Activated CD8-positive, alpha-beta T cell treated with anti-CD3 and anti-CD28 coated beads for 36 hours (primary cell): Measurements from ENCODE around the gene UGT1A3. TPM values are rescaled to one million over a fixed set of nuclear protein-coding genes. Genes with fewer than 3 reads are reported as not detected.
"Not testable (repeated sequence)": the region's sequence is repeated elsewhere in the genome, so short reads cannot be mapped to it uniquely, and the experiment has no call there.

Source experiments
- ATAC-seq: fragments of 200-7000 bp; cut with Tn5 transposase; one replicate; pipeline ENCODE4 v1.10.0; 2021; ENCODE audit warnings: mild to moderate bottlenecking, moderate library complexity
- CTCF ChIA-PET: fragments of 350-600 bp; sonication (Branson Sonifier 250); formaldehyde crosslinking; loops from one replicate; lab custom pipeline; 2021; ENCODE audit warnings: antibody characterized with exemption; lab: Charles Lee
- POLR2A ChIA-PET: fragments of 350-600 bp; sonication (Branson Sonifier 250); formaldehyde crosslinking; loops from one replicate; lab custom pipeline; 2021; ENCODE audit warnings: antibody characterized with exemption; lab: Charles Lee
- DNase-seq: peaks from one replicate; pipeline ENCODE4 v3.0.0-alpha.2; 2020
- H3K27ac Mint-ChIP-seq: one replicate; pipeline ENCODE4 v1.8.0; 2021; ENCODE audit warnings: mild to moderate bottlenecking, mixed read lengths
- H3K27me3 Mint-ChIP-seq: one replicate; pipeline ENCODE4 v1.8.0; 2021; ENCODE audit warnings: mixed read lengths
- H3K36me3 Mint-ChIP-seq: one replicate; pipeline ENCODE4 v1.8.0; 2021; ENCODE audit warnings: low read depth, mixed read lengths
- H3K4me1 Mint-ChIP-seq: one replicate; pipeline ENCODE4 v1.8.0; 2021; ENCODE audit warnings: low read depth, mixed read lengths
- H3K4me3 Mint-ChIP-seq: one replicate; pipeline ENCODE4 v1.8.0; 2021; ENCODE audit warnings: mild to moderate bottlenecking, moderate library complexity, mixed read lengths
- H3K9me3 Mint-ChIP-seq: one replicate; pipeline ENCODE4 v1.8.0; 2021; ENCODE audit warnings: mixed read lengths
- intact Hi-C: fragments of 100-400 bp; cut with micrococcal nuclease; formaldehyde crosslinking; loops from one replicate; pipeline ENCODE4 v1.10.0; 2022
- total RNA-seq, 2 experiments: library from RNA; stranded (reverse); gene quantifications; one replicate each; pipeline ENCODE4 v1.2.3, GENCODE V29; 2021
- TF ChIP-seq, protein P1 (sequence below): fragments of 200-600 bp; IDR thresholded peaks from one replicate; pipeline ENCODE4 v1.8.0; 2022; ENCODE audit warnings: antibody characterized with exemption, mild to moderate bottlenecking

Gene UGT1A3
- total RNA-seq, 2 experiments from 2014 or later, result not detected

- H3K27ac Mint-ChIP-seq, result no peak within 1 kb of the TSS
- POLR2A ChIA-PET, result no interaction called here
- no peak for DNase-seq
- intact Hi-C loops, result no loop called here
- TF ChIP-seq, protein P1, sequence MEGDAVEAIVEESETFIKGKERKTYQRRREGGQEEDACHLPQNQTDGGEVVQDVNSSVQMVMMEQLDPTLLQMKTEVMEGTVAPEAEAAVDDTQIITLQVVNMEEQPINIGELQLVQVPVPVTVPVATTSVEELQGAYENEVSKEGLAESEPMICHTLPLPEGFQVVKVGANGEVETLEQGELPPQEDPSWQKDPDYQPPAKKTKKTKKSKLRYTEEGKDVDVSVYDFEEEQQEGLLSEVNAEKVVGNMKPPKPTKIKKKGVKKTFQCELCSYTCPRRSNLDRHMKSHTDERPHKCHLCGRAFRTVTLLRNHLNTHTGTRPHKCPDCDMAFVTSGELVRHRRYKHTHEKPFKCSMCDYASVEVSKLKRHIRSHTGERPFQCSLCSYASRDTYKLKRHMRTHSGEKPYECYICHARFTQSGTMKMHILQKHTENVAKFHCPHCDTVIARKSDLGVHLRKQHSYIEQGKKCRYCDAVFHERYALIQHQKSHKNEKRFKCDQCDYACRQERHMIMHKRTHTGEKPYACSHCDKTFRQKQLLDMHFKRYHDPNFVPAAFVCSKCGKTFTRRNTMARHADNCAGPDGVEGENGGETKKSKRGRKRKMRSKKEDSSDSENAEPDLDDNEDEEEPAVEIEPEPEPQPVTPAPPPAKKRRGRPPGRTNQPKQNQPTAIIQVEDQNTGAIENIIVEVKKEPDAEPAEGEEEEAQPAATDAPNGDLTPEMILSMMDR, result no peak
- no peak within 1 kb of the TSS for H3K4me3 Mint-ChIP-seq
- H3K36me3 Mint-ChIP-seq, result no peaks in the 10 kb centered on the region
- no peaks in the 10 kb centered on the region for H3K9me3 Mint-ChIP-seq
- H3K4me1 Mint-ChIP-seq, result peaks cover 9% of the 10 kb centered on the region
- ATAC-seq, result no peak
- CTCF ChIA-PET, result interaction anchor here (0.8 to 1.3 kb wide), 3 partner anchors 13 to 308 kb away, joined by 3 to 4 read pairs (median 3); no protein-coding TSS in a partner anchor
- peaks cover 8% of the 10 kb centered on the region for H3K27me3 Mint-ChIP-seq
These were observed 16.1 kb upstream of the UGT1A3 start, which contains the start of gene UGT1A5 for GRCh38 chr2:233712611-233713261. Gene UGT1A5, plus strand, starts transcription at chr2:233712907. Its CDS starts 85 bp downstream, at chr2:233712992.

GRCh38 chr2:233713262-233713615 is 15.6 kb upstream of the UGT1A3 start:
- peak; percentile 4 for DNase-seq
- H3K27ac Mint-ChIP-seq, result no peak overlapping the region
- H3K4me3 Mint-ChIP-seq, result no peak overlapping the region
- POLR2A ChIA-PET, result no interaction called here
- no peak for ATAC-seq
- no peaks in the 10 kb centered on the region for H3K9me3 Mint-ChIP-seq
- intact Hi-C loops, result no loop called here
- TF ChIP-seq, protein P1, result no peak
- H3K27me3 Mint-ChIP-seq, result peaks cover 10% of the 10 kb centered on the region
- CTCF ChIA-PET, result no interaction called here
- peaks cover 9% of the 10 kb centered on the region for H3K4me1 Mint-ChIP-seq
- H3K36me3 Mint-ChIP-seq, result no peaks in the 10 kb centered on the region

GRCh38 chr2:233714121-233714520 is 14.7 kb upstream of the UGT1A3 start:
- TF ChIP-seq, protein P1, result no peak
- Mint-ChIP-seq H3K4me1 (peaks cover 9% of the 10 kb centered on the region), H3K36me3 (no peaks in the 10 kb centered on the region), H3K27me3 (peaks cover 13% of the 10 kb centered on the region), H3K27ac (no peak overlapping the region), H3K4me3 (no peak overlapping the region), H3K9me3 (no peaks in the 10 kb centered on the region)
- POLR2A ChIA-PET, result no interaction called here
- intact Hi-C loops, result no loop called here
- DNase-seq (no peak), ATAC-seq (no peak)
- CTCF ChIA-PET, result no interaction called here

DNA sequence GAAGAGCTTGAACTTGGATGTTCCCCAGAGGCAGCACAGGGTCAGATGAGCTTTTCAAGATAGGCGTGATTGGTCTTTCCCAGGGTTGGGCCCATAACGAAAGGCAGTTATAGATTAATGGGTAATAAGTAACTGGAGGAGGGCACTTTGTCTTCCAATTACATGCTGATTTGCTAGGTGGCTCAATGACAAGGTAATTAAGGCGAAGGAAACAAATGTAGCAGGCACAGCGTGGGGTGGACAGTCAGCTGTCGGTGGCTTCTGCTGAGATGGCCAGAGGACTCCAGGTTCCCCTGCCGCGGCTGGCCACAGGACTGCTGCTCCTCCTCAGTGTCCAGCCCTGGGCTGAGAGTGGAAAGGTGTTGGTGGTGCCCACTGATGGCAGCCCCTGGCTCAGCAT is 10.3 kb upstream of the UGT1A3 start, which contains the start of gene UGT1A4:
TSS of gene UGT1A4 (plus strand) at position 185 of the 400 bp plus-strand sequence. CDS start at position 270, 85 bp downstream.
- DNase-seq, result no peak
- no peak for ATAC-seq
- H3K9me3 Mint-ChIP-seq, result no peaks in the 10 kb centered on the region
- intact Hi-C loops, result no loop called here
- H3K27me3 Mint-ChIP-seq, result peaks cover 16% of the 10 kb centered on the region
- H3K4me1 Mint-ChIP-seq, result peaks cover 6% of the 10 kb centered on the region
- H3K4me3 Mint-ChIP-seq, result no peak within 1 kb of the TSS
- POLR2A ChIA-PET, result no interaction called here
- CTCF ChIA-PET, result no interaction called here
- H3K27ac Mint-ChIP-seq, result no peak within 1 kb of the TSS
- TF ChIP-seq, protein P1, result no peak
- no peaks in the 10 kb centered on the region for H3K36me3 Mint-ChIP-seq

DNA sequence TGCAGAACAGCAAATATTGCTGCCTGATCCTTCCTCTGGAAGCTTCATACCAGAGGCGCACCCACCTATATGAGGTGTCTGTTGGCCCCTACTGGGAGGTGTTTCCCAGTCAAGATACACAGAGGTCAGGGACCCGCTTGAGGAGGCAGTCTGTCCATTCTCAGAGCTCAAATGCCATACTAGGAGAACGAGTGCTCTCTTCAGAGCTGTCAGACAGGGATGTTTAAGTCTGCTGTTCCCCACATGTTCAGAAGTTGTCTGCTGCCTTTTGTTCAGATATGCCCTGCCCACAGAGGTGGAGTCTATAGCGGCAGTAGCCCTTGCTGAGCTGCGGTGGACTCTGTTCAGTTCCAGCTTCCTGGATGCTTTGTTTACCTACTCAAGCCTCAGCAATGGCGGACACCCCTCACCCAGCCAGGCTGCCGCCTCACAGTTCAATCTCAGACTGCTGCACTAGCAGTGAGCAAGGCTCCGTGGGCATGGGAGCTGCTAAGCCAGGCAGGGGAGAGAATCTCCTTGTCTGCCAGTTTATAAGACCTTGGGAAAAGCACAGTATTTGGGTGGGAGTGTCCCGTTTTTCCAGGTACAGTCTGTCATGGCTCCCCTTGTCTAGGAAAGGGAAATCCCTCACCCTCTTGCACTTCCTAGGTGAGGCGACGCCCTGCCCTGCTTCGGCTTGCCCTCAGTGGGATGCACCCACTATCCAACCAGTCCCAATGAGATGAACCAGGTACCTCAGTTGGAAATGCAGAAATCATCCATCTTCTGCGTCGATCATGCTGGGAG is 8.2 kb downstream of the UGT1A3 start:
- H3K4me3 Mint-ChIP-seq, H3K4me1 Mint-ChIP-seq, intact Hi-C loops, H3K36me3 Mint-ChIP-seq, ATAC-seq, H3K9me3 Mint-ChIP-seq, H3K27ac Mint-ChIP-seq, CTCF ChIA-PET, DNase-seq, POLR2A ChIA-PET: not testable (repeated sequence)
- peaks cover 26% of the 10 kb centered on the region for H3K27me3 Mint-ChIP-seq
